Measurements from ENCODE around the gene SFTPD. TPM values are rescaled to one million over a fixed set of nuclear protein-coding genes. Genes with fewer than 3 reads are reported as not detected.
A peak's percentile ranks its signal among the peaks of the same experiment; 100 is the strongest.
"Not testable (repeated sequence)": the region's sequence is repeated elsewhere in the genome, so short reads cannot be mapped to it uniquely, and the experiment has no call there.

The SFTPD gene
- total and polyA plus RNA-seq, 10 of the 15 experiments (the other 5 are each of a cell fraction or from before 2014, with no cell fraction given): 0.31 TPM; not detected in 9

GRCh38 chr10:79890469-79890868 is 58.4 kb downstream of the SFTPD start:
- Histone ChIP-seq H3K9ac (ENCODE audit: control insufficient read depth, insufficient read depth, low read length) (no peak overlapping the region), H3K4me2 (ENCODE audit: control insufficient read depth, insufficient read depth) (no peak overlapping the region), H4K20me1 (ENCODE audit: control insufficient read depth, insufficient read depth) (no peaks in the 10 kb centered on the region), H3K27ac (ENCODE audit: control insufficient read depth, insufficient read depth) (no peak overlapping the region), H3K27me3 (replicated peaks in 1 of 2; ENCODE audit: control insufficient read depth in 2 of 2, insufficient read depth in 2 of 2, low read length in 1 of 2) (no peaks in the 10 kb centered on the region; a peak in 1 of 4 replicates), H3K9me3 (replicated peaks; ENCODE audit: control insufficient read depth, insufficient read depth, low read length) (no peaks in the 10 kb centered on the region), H3K4me3 (no peak overlapping the region), H3K79me2 (ENCODE audit: control insufficient read depth, insufficient read depth, low read length) (no peaks in the 10 kb centered on the region), H3K36me3 (ENCODE audit: control insufficient read depth in 2 of 2, insufficient read depth in 2 of 2, low read length in 1 of 2) (no peaks in the 10 kb centered on the region), H3K4me1 (ENCODE audit: control insufficient read depth, insufficient read depth, low read length) (no peaks in the 10 kb centered on the region), H2AFZ (ENCODE audit: control insufficient read depth, low read depth, low read length) (no peak overlapping the region)
- intact Hi-C loops (cut with micrococcal nuclease; ENCODE audit: unreplicated experiment) (no loop called here), in situ Hi-C loops (cut with MboI) (no loop called here)
- no peak for ATAC-seq
- FAIRE-seq: no peak
- ChIA-PET SMC1A (ENCODE audit: uncharacterized antibody, unreplicated experiment) (no interaction called here), CTCF (no interaction called here), RAD21 (ENCODE audit: unreplicated experiment) (no interaction called here), POLR2A (no interaction called here)
- no peak for TF ChIP-seq EGR1 (IDR thresholded peaks at IDR 0.05; ENCODE audit: borderline replicate concordance in 1 of 2, low read depth in 2 of 2, low read length in 2 of 2)
- no peak for TF ChIP-seq SMAD5 (IDR thresholded peaks at IDR 0.05; ENCODE audit: low read depth)
- no peak for TF ChIP-seq CHD1 (IDR thresholded peaks at IDR 0.05; ENCODE audit: low read depth, low read length)
- TF ChIP-seq CBFB (IDR thresholded peaks at IDR 0.05; ENCODE audit: low read depth): no peak
- no peak for TF ChIP-seq EZH2 (IDR thresholded peaks at IDR 0.05; ENCODE audit: borderline replicate concordance, control insufficient read depth, low read depth, low read length)
- no peak for TF ChIP-seq EED (IDR thresholded peaks at IDR 0.05; ENCODE audit: low read depth)
- TF ChIP-seq RCOR1 (conservative IDR thresholded peaks at IDR 0.05; ENCODE audit: low read depth, low read length): no peak
- TF ChIP-seq MTA3 (IDR thresholded peaks at IDR 0.05; ENCODE audit: borderline replicate concordance, low read length): no peak
- no peak for TF ChIP-seq NFYA (IDR thresholded peaks at IDR 0.05; ENCODE audit: borderline replicate concordance, low read depth, low read length)
- TF ChIP-seq, protein P1, sequence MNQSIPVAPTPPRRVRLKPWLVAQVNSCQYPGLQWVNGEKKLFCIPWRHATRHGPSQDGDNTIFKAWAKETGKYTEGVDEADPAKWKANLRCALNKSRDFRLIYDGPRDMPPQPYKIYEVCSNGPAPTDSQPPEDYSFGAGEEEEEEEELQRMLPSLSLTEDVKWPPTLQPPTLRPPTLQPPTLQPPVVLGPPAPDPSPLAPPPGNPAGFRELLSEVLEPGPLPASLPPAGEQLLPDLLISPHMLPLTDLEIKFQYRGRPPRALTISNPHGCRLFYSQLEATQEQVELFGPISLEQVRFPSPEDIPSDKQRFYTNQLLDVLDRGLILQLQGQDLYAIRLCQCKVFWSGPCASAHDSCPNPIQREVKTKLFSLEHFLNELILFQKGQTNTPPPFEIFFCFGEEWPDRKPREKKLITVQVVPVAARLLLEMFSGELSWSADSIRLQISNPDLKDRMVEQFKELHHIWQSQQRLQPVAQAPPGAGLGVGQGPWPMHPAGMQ (IDR thresholded peaks at IDR 0.05; ENCODE audit: borderline replicate concordance): no peak
- no peak for TF ChIP-seq CTCF (IDR thresholded peaks at IDR 0.05 in 2 of 3, conservative IDR thresholded peaks at IDR 0.05 in 1 of 3; ENCODE audit: control insufficient read depth in 2 of 3, extremely low read depth in 1 of 3, insufficient read depth in 1 of 3, low read depth in 3 of 3, low read length in 3 of 3)
- TF ChIP-seq, protein P2, sequence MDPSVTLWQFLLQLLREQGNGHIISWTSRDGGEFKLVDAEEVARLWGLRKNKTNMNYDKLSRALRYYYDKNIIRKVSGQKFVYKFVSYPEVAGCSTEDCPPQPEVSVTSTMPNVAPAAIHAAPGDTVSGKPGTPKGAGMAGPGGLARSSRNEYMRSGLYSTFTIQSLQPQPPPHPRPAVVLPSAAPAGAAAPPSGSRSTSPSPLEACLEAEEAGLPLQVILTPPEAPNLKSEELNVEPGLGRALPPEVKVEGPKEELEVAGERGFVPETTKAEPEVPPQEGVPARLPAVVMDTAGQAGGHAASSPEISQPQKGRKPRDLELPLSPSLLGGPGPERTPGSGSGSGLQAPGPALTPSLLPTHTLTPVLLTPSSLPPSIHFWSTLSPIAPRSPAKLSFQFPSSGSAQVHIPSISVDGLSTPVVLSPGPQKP (IDR thresholded peaks at IDR 0.05; ENCODE audit: low read depth, low read length): no peak
- TF ChIP-seq HDGF (IDR thresholded peaks at IDR 0.05): no peak
- WGBS (ENCODE audit: insufficient coverage, insufficient replicate concordance, low lambda C conversion rate, missing lambda C conversion rate): 5% methylated on average over 1 of the region's 1 CpG
- DNase-seq (ENCODE audit: low read depth, low spot score): no peak
- no TSS peak for BruUV-seq (replicated peaks)

DNA sequence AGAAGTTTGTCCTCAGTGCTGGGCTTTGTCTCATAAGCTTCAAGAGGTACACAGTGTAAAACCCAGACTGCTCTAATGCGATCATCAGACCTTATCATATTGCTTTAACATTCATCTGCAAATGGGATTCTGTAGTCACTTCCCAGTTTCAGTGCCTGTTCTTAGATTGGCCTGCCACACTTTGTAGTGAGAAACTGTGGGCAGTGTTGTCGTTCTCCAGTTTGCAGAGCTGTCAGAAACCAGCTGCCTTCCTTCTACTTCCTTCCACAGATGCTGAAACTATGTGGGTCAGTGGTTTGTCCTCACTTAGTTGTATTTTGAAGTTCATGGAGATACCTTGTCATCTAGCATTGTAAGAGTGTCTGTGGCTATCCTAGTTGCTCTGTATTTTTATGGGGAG is 59.9 kb downstream of the SFTPD start:
- 0% methylated on average over 2 of the region's 2 CpGs for WGBS (ENCODE audit: insufficient coverage, insufficient replicate concordance, low lambda C conversion rate, missing lambda C conversion rate)
- H3K9ac ChIP-seq (ENCODE audit: control insufficient read depth, insufficient read depth, low read length); RAD21 ChIA-PET (ENCODE audit: unreplicated experiment); CTCF ChIA-PET; H4K20me1 ChIP-seq (ENCODE audit: control insufficient read depth, insufficient read depth); H3K4me2 ChIP-seq (ENCODE audit: control insufficient read depth, insufficient read depth); in situ Hi-C loops (cut with MboI); H3K79me2 ChIP-seq (ENCODE audit: control insufficient read depth, insufficient read depth, low read length); H2AFZ ChIP-seq (ENCODE audit: control insufficient read depth, low read depth, low read length); H3K9me3 ChIP-seq (replicated peaks; ENCODE audit: control insufficient read depth, insufficient read depth, low read length); DNase-seq (ENCODE audit: low read depth, low spot score); SMC1A ChIA-PET (ENCODE audit: uncharacterized antibody, unreplicated experiment); H3K27ac ChIP-seq (ENCODE audit: control insufficient read depth, insufficient read depth); BruUV-seq (replicated peaks); H3K36me3 ChIP-seq (ENCODE audit: control insufficient read depth in 2 of 2, insufficient read depth in 2 of 2, low read length in 1 of 2); ATAC-seq; H3K4me1 ChIP-seq (ENCODE audit: control insufficient read depth, insufficient read depth, low read length); intact Hi-C loops (cut with micrococcal nuclease; ENCODE audit: unreplicated experiment); H3K27me3 ChIP-seq (replicated peaks in 1 of 2; ENCODE audit: control insufficient read depth in 2 of 2, insufficient read depth in 2 of 2, low read length in 1 of 2); POLR2A ChIA-PET; H3K4me3 ChIP-seq: not testable (repeated sequence)
- FAIRE-seq: peak; percentile 66
